Ovary (tissue), 9 donors: Measurements from ENCODE around the gene KLK10. TPM values are rescaled to one million over a fixed set of nuclear protein-coding genes. Genes with fewer than 3 reads are reported as not detected.

Source experiments
- DNase-seq, 5 donors: peaks; one replicate each; pipeline ENCODE4 v3.0.0-alpha.2; 2019 to 2020
- H3K27ac ChIP-seq, 2 donors: fragments of 200-600 bp; one replicate each; pipeline versions ENCODE4 v1.5.1 to v1.8.0; 2019 to 2022
- H3K27me3 ChIP-seq: fragments of 200-600 bp; one replicate; pipeline ENCODE4 v1.8.0; 2022
- H3K36me3 ChIP-seq: fragments of 200-600 bp; sonication (generic); one replicate; pipeline ENCODE4 v1.5.1; 2019
- H3K4me1 ChIP-seq: one replicate; pipeline ENCODE4 v1.8.1; 2013; ENCODE audit warnings: mild to moderate bottlenecking, moderate library complexity; ENCODE audit not compliant: insufficient read depth
- H3K4me3 ChIP-seq: fragments of 200-600 bp; sonication (generic); one replicate; pipeline ENCODE4 v1.5.1; 2017
- H3K9me3 ChIP-seq, 2 donors: fragments of 200-600 bp in 1 of 2; sonication (generic) in 1 of 2; one replicate each; pipeline versions ENCODE4 v1.5.1 to v1.8.1; 2013 to 2019; ENCODE audit warnings: mild to moderate bottlenecking in 1 of 2, moderate library complexity in 1 of 2
- EP300 ChIP-seq: sonication (generic); formaldehyde crosslinking; IDR thresholded peaks from one replicate; pipeline ENCODE4 v1.6.1; 2017; ENCODE audit warnings: antibody characterized with exemption
- POLR2A ChIP-seq: fragments of 450-650 bp; IDR thresholded peaks from one replicate; pipeline ENCODE4 v1.6.1; 2017; ENCODE audit warnings: antibody characterized with exemption, mild to moderate bottlenecking, moderate library complexity
- WGBS, 3 donors: extraction: QIAGEN DNeasy Blood & Tissue Kit in 1 of 3; methylation state at CpG; one replicate each; pipeline versions ENCODE4 v1.1.5 to v1.1.7; 2013 to 2017; 5-methylcytosine and 5-hydroxymethylcytosine counted together
- intact Hi-C, 4 donors: fragments of 100-400 bp; cut with DNase I; formaldehyde crosslinking; loops; one replicate each; pipeline versions ENCODE4 v1.11.0 to v1.15.1; 2022 to 2023
- polyA plus RNA-seq, 2 donors: library from polyadenylated mRNA; stranded (reverse); fragments of 200-250 nt in 1 of 2; fragments of 350-450 nt in 1 of 2; fragmentation: Illumina TruSeq in 1 of 2; extraction: RNeasy Lipid Tissue Mini Kit (QIAGEN cat#74804) in 1 of 2; gene quantifications; one replicate each; pipeline ENCODE4 v1.2.3, GENCODE V29; 2013 to 2014
- total RNA-seq, 7 donors: library from RNA; depleted of rRNA in 2 of 7; stranded (reverse); fragments of >200 nt in 2 of 7; fragmentation: NEBNext Ultra II Directional in 3 of 7; extraction: Animal tissue kit (Norgen Biotek cat#: 25700) in 3 of 7; gene quantifications; one replicate each; pipeline versions ENCODE4 v1.1.0 to v1.2.4, GENCODE V29; 2016 to 2023
- TF ChIP-seq, protein P1 (sequence below), 3 donors: fragments of 450-650 bp in 2 of 3; fragments of 200-600 bp in 1 of 3; IDR thresholded peaks; one replicate each; pipeline versions ENCODE4 v1.5.1 to v1.8.0; 2016 to 2022; ENCODE audit warnings: antibody characterized with exemption in 3 of 3, mild to moderate bottlenecking in 1 of 3
- donor health status: DM: no; HTN: no; CAD: no; lungs with moderate emphysema.
- donor health status: DM: no; HTN: no; CAD: no.
- donor health status: Bipolar disorder and iron deficiency.
- donor health status: DM: yes; HTN: yes; CAD: no.
- donor health status: DM: no; HTN: no; CAD: no.
- donor health status: DM: yes; HTN: yes; CAD: no.

Gene KLK10
- total and polyA plus RNA-seq, 9 donors = 6.9 to 59.1 (median 16.5) TPM

DNA sequence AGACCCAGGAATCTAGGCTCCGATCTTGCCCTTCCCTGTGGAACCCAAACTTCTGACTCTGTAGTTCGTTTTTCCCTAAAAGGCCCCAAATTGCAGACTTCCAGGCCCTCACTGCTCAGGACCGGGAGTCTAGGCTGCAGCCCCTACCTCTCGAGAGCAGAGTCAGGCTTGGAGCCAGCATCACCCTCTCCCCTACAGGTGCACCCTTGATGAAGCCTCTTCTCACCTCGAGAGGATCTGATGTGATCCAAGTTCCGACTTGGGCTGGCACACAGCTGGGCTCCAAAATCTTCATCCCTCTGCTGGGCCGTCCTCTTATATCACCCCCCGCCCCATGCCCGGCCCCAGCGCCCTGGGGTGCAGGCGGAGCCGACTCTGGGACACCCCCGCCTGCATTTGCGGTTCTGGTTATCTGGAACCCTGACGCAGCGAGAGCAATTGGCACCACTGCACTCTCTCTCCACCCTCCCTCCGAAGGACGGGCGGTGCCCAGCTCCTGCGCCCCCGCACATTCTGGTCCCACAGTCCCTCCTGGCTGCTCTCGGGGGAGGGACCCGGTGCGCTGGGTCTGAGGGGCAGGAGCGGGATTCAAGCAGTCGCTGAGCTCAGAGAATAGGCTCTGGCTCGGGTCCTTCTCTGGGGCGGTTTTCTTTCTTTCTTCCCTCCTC, 35.8 kb downstream of the KLK10 start, which contains the start of gene KLK7:
TSS of gene KLK7 (minus strand) at position 293 of the 668 bp plus-strand sequence. CDS start 1,518 bp downstream, outside the sequence.
- WGBS, 3 donors = 8 to 17% (median 10%) methylated on average over 28 of the region's 28 CpGs
- H3K36me3 ChIP-seq = no peaks in the 10 kb centered on the region
- intact Hi-C loops = no loop called here
- no peaks in the 10 kb centered on the region for H3K27me3 ChIP-seq
- no peaks in the 10 kb centered on the region for H3K4me1 ChIP-seq
- no peak within 1 kb of the TSS for H3K27ac ChIP-seq
- DNase-seq = no peak
- no peaks in the 10 kb centered on the region for H3K9me3 ChIP-seq
- H3K4me3 ChIP-seq = no peak within 1 kb of the TSS
- TF ChIP-seq, protein P1, sequence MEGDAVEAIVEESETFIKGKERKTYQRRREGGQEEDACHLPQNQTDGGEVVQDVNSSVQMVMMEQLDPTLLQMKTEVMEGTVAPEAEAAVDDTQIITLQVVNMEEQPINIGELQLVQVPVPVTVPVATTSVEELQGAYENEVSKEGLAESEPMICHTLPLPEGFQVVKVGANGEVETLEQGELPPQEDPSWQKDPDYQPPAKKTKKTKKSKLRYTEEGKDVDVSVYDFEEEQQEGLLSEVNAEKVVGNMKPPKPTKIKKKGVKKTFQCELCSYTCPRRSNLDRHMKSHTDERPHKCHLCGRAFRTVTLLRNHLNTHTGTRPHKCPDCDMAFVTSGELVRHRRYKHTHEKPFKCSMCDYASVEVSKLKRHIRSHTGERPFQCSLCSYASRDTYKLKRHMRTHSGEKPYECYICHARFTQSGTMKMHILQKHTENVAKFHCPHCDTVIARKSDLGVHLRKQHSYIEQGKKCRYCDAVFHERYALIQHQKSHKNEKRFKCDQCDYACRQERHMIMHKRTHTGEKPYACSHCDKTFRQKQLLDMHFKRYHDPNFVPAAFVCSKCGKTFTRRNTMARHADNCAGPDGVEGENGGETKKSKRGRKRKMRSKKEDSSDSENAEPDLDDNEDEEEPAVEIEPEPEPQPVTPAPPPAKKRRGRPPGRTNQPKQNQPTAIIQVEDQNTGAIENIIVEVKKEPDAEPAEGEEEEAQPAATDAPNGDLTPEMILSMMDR (IDR thresholded peaks at IDR 0.05) = no peak

DNA sequence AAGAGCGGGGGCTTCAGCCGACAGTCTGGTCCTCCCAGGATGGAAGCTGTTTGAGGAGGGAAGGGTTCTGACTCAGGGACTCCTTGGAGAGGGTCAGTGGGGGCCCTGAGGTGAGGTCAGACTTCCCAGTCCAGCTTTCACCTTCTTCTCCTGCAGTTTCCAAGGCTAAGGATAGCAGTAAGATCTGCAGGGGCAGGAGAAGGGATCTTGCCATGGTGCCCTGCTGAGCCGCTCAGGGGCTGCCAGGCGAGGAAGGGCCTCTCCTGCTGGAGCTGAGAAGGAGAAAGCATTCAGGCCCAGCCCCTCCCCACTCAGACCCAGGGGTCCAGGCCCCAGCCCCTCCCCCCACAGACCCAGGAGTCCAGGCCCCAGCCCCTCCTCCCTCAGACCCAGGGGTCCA, 37.3 kb downstream of the KLK10 start:
- TF ChIP-seq POLR2A = no peak
- TF ChIP-seq EP300 = no peak
- TF ChIP-seq, protein P1 (IDR thresholded peaks at IDR 0.05) = no peak
- no peak for DNase-seq
- no peaks in the 10 kb centered on the region for H3K27me3 ChIP-seq
- H3K36me3 ChIP-seq = no peaks in the 10 kb centered on the region
- 68 to 78% (median 69%) methylated on average over 4 of the region's 4 CpGs for WGBS, 3 donors
- H3K4me3 ChIP-seq = no peak overlapping the region
- intact Hi-C loops = no loop called here
- H3K9me3 ChIP-seq = no peaks in the 10 kb centered on the region
- no peak overlapping the region for H3K27ac ChIP-seq
- no peaks in the 10 kb centered on the region for H3K4me1 ChIP-seq

DNA sequence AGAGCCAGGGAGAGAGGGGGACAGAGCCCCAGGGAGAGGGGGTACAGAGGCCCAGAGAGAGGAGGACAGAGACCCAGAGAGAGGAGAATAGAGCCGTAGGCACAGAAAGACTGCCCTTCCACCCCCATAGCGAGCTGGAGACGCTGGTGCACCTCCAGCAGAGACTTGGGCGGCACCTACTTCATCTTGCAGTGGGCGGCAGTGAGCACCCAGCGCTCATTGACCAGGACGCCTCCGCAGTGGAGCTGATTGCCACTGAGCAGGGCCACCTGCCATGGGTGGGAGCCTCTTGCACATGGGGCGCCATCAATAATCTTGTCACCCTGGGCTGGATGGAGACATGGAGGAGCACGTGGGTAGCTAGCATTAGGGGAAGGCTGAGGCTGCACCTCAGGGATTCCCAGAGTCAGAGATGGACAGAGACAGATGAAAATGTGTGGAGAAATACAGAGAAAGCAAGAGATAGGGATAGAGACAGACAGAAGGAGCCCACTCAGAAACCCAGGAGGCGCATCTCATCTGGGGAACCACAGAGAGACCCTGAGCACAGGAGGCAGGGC, 37.8 kb downstream of the KLK10 start:
- H3K27me3 ChIP-seq = no peaks in the 10 kb centered on the region
- no peaks in the 10 kb centered on the region for H3K4me1 ChIP-seq
- DNase-seq = no peak
- intact Hi-C loops = no loop called here
- no peak for TF ChIP-seq EP300
- TF ChIP-seq, protein P1 (IDR thresholded peaks at IDR 0.05) = no peak
- no peak for TF ChIP-seq POLR2A
- H3K9me3 ChIP-seq = no peaks in the 10 kb centered on the region
- H3K4me3 ChIP-seq = no peak overlapping the region
- 44 to 57% (median 55%) methylated on average over 11 of the region's 11 CpGs for WGBS, 3 donors
- H3K36me3 ChIP-seq = no peaks in the 10 kb centered on the region
- no peak overlapping the region for H3K27ac ChIP-seq

DNA sequence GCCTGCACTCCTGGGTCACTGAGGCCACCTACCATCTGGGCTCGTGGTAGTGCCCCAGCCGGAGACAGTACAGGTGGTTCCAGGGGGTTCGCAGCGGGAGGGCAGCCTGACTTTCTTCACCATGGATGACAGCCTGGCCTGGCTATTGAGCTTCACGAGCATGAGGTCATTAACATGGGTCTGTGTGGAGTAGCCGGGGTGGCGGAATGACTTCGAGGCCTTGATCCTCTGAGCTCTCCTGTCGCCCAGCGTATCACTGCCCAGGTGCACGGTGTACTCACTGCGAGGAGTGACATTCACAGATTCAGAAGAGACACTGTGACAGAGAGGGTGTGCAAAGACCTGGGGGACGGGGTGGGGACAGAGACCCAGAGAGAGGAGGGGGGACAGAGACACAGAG, 39.3 kb downstream of the KLK10 start:
- Histone ChIP-seq H3K9me3 (no peaks in the 10 kb centered on the region), H3K4me1 (no peaks in the 10 kb centered on the region), H3K4me3 (no peak overlapping the region), H3K27me3 (no peaks in the 10 kb centered on the region), H3K27ac (no peak overlapping the region), H3K36me3 (no peaks in the 10 kb centered on the region)
- no peak for DNase-seq
- 38 to 52% (median 41%) methylated on average over 13 of the region's 13 CpGs for WGBS, 3 donors
- no peak for TF ChIP-seq POLR2A
- TF ChIP-seq, protein P1 (IDR thresholded peaks at IDR 0.05) = no peak
- TF ChIP-seq EP300 = no peak
- intact Hi-C loops = no loop called here
